HL-60 (cell line): ENCODE measurements around the gene PALLD.

ENCODE experiments used
- DNase-seq, 2 experiments: peaks; one replicate each; pipeline ENCODE4 v3.0.0-alpha.2; 2010 to 2020; ENCODE audit warnings: low read depth in 1 of 2, low spot score in 1 of 2
- H3K27ac ChIP-seq: fragments of 250-450 bp; sonication (Bioruptor Pico); replicated peaks from 2 replicates; pipeline ENCODE4 v1.5.1; 2020; ENCODE audit warnings: mild to moderate bottlenecking, moderate library complexity
- H3K27me3 ChIP-seq: fragments of 250-450 bp; sonication (Bioruptor Pico); 2 replicates; pipeline ENCODE4 v1.5.1; 2021; ENCODE audit warnings: mild to moderate bottlenecking, moderate library complexity; ENCODE audit not compliant: insufficient read depth, poor library complexity, severe bottlenecking
- H3K4me3 ChIP-seq: replicated peaks from 2 replicates; pipeline ENCODE4 v1.5.1; 2011; ENCODE audit warnings: mild to moderate bottlenecking, control low read depth, low read length; ENCODE audit not compliant: insufficient read depth
- GABPA ChIP-seq: IDR thresholded peaks from 2 replicates; pipeline ENCODE4 v1.6.1; 2012; ENCODE audit warnings: low read depth
- POLR2AphosphoS5 ChIP-seq: IDR thresholded peaks from 2 replicates; pipeline ENCODE4 v1.6.1; 2012; ENCODE audit warnings: low read depth
- SPI1 ChIP-seq: IDR thresholded peaks from 2 replicates; pipeline ENCODE4 v1.6.1; 2012; ENCODE audit warnings: low read depth, mild to moderate bottlenecking, borderline replicate concordance
- TF ChIP-seq, protein P1 (sequence below): IDR thresholded peaks from 2 replicates; pipeline ENCODE4 v1.6.1; 2012; ENCODE audit warnings: low read depth; ENCODE audit not compliant: insufficient replicate concordance
- TF ChIP-seq, protein P2 (sequence below): IDR thresholded peaks from one replicate; pipeline ENCODE4 v1.5.1; 2011; ENCODE audit warnings: low read length, control low read depth, inconsistent platforms; ENCODE audit not compliant: insufficient read depth

The PALLD gene

DNA sequence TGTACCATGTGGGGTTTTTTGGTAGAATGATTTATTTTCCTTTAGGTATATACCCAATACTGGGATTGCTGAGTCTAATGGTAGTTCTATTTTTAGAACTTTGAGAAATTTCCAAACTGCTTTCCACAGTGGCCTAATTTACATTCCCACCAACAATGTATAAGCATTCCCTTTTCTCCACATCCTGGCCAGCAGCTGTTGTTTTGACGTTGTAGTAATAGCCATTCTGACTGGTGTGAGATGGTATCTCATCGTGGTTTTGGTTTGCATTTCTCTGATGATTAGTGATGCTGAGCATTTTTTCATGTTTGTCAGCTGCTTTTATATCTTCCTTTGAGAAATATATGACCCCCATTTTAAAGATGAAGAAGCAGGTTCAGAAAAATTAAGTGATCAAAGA is 359.5 kb downstream of the PALLD start:
- Histone ChIP-seq H3K4me3 (no peak overlapping the region), H3K27ac (no peak overlapping the region), H3K27me3 (no peaks in the 10 kb centered on the region)
- TF ChIP-seq, protein P1, sequence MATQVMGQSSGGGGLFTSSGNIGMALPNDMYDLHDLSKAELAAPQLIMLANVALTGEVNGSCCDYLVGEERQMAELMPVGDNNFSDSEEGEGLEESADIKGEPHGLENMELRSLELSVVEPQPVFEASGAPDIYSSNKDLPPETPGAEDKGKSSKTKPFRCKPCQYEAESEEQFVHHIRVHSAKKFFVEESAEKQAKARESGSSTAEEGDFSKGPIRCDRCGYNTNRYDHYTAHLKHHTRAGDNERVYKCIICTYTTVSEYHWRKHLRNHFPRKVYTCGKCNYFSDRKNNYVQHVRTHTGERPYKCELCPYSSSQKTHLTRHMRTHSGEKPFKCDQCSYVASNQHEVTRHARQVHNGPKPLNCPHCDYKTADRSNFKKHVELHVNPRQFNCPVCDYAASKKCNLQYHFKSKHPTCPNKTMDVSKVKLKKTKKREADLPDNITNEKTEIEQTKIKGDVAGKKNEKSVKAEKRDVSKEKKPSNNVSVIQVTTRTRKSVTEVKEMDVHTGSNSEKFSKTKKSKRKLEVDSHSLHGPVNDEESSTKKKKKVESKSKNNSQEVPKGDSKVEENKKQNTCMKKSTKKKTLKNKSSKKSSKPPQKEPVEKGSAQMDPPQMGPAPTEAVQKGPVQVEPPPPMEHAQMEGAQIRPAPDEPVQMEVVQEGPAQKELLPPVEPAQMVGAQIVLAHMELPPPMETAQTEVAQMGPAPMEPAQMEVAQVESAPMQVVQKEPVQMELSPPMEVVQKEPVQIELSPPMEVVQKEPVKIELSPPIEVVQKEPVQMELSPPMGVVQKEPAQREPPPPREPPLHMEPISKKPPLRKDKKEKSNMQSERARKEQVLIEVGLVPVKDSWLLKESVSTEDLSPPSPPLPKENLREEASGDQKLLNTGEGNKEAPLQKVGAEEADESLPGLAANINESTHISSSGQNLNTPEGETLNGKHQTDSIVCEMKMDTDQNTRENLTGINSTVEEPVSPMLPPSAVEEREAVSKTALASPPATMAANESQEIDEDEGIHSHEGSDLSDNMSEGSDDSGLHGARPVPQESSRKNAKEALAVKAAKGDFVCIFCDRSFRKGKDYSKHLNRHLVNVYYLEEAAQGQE: no peak
- TF ChIP-seq, protein P2, sequence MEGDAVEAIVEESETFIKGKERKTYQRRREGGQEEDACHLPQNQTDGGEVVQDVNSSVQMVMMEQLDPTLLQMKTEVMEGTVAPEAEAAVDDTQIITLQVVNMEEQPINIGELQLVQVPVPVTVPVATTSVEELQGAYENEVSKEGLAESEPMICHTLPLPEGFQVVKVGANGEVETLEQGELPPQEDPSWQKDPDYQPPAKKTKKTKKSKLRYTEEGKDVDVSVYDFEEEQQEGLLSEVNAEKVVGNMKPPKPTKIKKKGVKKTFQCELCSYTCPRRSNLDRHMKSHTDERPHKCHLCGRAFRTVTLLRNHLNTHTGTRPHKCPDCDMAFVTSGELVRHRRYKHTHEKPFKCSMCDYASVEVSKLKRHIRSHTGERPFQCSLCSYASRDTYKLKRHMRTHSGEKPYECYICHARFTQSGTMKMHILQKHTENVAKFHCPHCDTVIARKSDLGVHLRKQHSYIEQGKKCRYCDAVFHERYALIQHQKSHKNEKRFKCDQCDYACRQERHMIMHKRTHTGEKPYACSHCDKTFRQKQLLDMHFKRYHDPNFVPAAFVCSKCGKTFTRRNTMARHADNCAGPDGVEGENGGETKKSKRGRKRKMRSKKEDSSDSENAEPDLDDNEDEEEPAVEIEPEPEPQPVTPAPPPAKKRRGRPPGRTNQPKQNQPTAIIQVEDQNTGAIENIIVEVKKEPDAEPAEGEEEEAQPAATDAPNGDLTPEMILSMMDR: no peak
- TF ChIP-seq POLR2AphosphoS5 (no peak), SPI1 (no peak), GABPA (no peak)
- no peak for DNase-seq

DNA sequence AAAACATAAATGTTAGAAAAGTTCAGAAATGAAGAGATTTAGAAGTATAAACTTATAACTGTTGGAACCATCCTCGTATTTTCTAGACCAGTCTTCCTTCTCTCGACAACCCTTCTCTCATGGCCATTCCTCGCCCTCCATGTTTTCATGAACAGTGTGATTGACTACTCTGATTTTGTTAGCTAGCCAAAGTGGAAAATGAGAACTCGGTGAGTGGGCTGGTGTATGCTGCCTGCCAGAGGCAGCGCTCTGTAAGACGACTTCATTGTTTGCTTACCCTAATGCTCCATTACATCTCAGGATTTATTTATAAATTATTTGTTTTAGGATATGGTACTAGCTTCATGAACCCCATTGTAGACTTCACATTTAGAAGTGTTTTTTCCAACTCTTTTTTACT is 360.2 kb downstream of the PALLD start:
- no peak for TF ChIP-seq SPI1
- TF ChIP-seq, protein P2: no peak
- TF ChIP-seq POLR2AphosphoS5: no peak
- TF ChIP-seq, protein P1: no peak
- no peak for TF ChIP-seq GABPA
- no peak overlapping the region for H3K27ac ChIP-seq
- DNase-seq: no peak
- no peaks in the 10 kb centered on the region for H3K27me3 ChIP-seq
- no peak overlapping the region for H3K4me3 ChIP-seq

DNA sequence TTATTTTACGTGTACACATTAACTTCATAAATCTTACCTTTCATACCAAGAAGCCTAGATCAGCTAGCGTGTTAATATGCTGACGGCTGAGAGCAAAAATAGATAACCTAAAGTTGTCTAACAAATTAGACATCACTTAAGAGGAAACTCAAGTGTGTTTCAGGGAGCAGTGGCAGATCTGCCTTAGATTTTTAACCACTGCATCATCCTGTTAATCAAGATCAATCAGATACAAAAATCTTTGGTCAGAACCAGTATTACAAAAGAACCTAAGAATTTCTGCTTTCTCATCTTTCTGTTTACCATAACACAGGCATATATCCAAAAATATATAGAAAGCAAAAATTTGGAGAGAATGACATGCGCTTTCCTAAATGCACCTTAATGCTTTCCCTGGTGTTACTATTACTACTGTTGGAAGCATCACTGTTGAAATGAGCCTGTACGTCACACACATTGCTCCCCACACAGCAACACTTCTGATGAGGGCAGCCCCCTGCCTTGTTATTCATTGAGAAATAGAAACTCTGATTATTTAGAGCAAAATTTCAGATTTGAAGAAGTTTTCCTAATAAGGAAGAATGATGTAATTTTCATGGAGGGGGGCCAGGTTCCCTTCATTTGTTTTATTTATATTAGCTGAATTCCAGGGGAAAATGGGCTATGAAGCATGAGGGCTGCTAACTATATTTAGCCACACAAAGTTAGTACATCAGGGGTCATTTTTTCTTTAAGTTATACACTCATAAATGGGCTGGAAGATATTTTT is 360.9 kb downstream of the PALLD start:
- H3K4me3 ChIP-seq: no peak overlapping the region
- no peaks in the 10 kb centered on the region for H3K27me3 ChIP-seq
- TF ChIP-seq POLR2AphosphoS5 (no peak), GABPA (no peak), SPI1 (no peak)
- TF ChIP-seq, protein P1: no peak
- TF ChIP-seq, protein P2: no peak
- no peak for DNase-seq
- H3K27ac ChIP-seq: no peak overlapping the region
